Left ventricle myocardium inferior (tissue), 1 donor: ENCODE measurements around the gene INO80B. TPM values are rescaled to one million over a fixed set of nuclear protein-coding genes. Genes with fewer than 3 reads are reported as not detected.

Source experiments
- DNase-seq: peaks from one replicate; pipeline ENCODE4 v3.0.0-alpha.2; 2020
- H3K27ac ChIP-seq: fragments of 200-600 bp; replicated peaks from 2 replicates; pipeline ENCODE4 v1.8.0; 2021
- H3K27me3 ChIP-seq: fragments of 200-600 bp; 2 replicates; pipeline ENCODE4 v1.8.0; 2021; ENCODE audit warnings: low read depth
- H3K36me3 ChIP-seq: fragments of 200-600 bp; 2 replicates; pipeline ENCODE4 v1.8.0; 2021
- H3K4me1 ChIP-seq: fragments of 200-600 bp; 2 replicates; pipeline ENCODE4 v1.8.0; 2021
- H3K4me3 ChIP-seq: fragments of 200-600 bp; 2 replicates; pipeline ENCODE4 v1.8.0; 2021; ENCODE audit warnings: mild to moderate bottlenecking, moderate library complexity
- H3K9me3 ChIP-seq: fragments of 200-600 bp; replicated peaks from 2 replicates; pipeline ENCODE4 v1.8.0; 2021
- intact Hi-C: fragments of 100-400 bp; cut with micrococcal nuclease; formaldehyde crosslinking; loops from one replicate; pipeline ENCODE4 v1.11.0; 2022
- long read RNA-seq: library from polyadenylated mRNA; unstranded; transcript quantifications from one replicate; pipeline ENCODE4 v2.0.0, GENCODE V29; 2021
- total RNA-seq: library from RNA; stranded (reverse); fragmentation: NEBNext Ultra II Directional; extraction: Animal tissue kit (Norgen Biotek cat#: 25700); gene quantifications from one replicate; pipeline ENCODE4 v1.2.1, GENCODE V29; 2021
- TF ChIP-seq, protein P1 (sequence below): fragments of 200-600 bp; IDR thresholded peaks from 2 replicates; pipeline ENCODE4 v1.8.0; 2021; ENCODE audit warnings: antibody characterized with exemption, mild to moderate bottlenecking, borderline replicate concordance
- donor health status: DM: no; HTN: yes; CAD: no; lungs with severe emphysema.

Gene INO80B
- total RNA-seq, result 19.3 TPM
- long read RNA-seq, partial matches to known transcripts, result 0 of 3 reads
- long read RNA-seq, other reads (novel, unspliced or antisense), result 0 of 3 reads

DNA sequence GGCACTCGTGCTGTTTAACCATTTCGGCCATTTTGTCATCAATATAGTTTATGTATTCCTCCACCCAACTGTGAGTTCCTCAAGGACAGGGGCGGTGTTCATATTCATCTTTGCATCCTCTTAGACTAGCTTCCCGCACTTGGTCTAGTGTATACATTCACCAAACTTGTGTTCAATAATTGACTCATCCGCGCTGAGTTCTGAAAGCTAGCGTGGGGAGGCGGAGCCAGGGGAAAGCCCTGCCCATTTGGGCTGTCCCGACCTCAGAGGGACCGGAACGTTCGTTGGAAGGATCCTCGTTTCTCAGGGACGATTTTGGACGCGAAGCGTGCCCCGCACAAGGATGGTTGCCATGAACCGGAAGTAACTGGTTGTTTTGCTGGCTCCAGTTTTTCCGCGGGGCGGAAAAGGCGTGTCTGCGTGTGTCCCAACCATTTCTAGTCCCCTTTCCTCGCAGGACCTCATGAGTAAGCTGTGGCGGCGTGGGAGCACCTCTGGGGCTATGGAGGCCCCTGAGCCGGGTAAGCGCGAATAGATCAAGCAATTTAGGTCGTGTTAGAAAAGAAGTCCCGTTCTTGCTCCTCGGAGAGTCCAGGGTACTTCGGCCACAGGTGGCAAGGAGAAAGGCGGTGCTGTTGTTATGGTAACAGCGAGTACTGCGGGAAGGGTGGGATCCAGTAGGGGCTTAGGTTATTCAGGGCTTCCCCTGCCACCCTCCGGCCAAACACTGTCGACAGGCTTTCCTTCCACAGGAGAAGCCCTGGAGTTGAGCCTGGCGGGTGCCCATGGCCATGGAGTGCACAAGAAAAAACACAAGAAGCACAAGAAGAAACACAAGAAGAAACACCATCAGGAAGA, at the start of gene INO80B:
INO80B (plus strand) TSS at position 434 of the 858 bp plus-strand sequence; CDS start at position 464, 30 bp downstream.
- Histone ChIP-seq H3K4me1 (peaks cover 45% of the 10 kb centered on the region), H3K27ac (peak within 1 kb of the TSS; percentile 85), H3K4me3 (peak within 1 kb of the TSS; percentile 89), H3K36me3 (no peaks in the 10 kb centered on the region), H3K9me3 (no peaks in the 10 kb centered on the region), H3K27me3 (peaks cover 4% of the 10 kb centered on the region)
- DNase-seq, result peak; percentile 94
- intact Hi-C loops, result no loop called here
- TF ChIP-seq, protein P1, sequence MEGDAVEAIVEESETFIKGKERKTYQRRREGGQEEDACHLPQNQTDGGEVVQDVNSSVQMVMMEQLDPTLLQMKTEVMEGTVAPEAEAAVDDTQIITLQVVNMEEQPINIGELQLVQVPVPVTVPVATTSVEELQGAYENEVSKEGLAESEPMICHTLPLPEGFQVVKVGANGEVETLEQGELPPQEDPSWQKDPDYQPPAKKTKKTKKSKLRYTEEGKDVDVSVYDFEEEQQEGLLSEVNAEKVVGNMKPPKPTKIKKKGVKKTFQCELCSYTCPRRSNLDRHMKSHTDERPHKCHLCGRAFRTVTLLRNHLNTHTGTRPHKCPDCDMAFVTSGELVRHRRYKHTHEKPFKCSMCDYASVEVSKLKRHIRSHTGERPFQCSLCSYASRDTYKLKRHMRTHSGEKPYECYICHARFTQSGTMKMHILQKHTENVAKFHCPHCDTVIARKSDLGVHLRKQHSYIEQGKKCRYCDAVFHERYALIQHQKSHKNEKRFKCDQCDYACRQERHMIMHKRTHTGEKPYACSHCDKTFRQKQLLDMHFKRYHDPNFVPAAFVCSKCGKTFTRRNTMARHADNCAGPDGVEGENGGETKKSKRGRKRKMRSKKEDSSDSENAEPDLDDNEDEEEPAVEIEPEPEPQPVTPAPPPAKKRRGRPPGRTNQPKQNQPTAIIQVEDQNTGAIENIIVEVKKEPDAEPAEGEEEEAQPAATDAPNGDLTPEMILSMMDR, result no peak

- H3K9me3 ChIP-seq, result no peaks in the 10 kb centered on the region
- H3K4me1 ChIP-seq, result no peaks in the 10 kb centered on the region
- H3K27ac ChIP-seq, result no peak overlapping the region
- TF ChIP-seq, protein P1, result no peak
- H3K27me3 ChIP-seq, result no peaks in the 10 kb centered on the region
- DNase-seq, result no peak
- intact Hi-C loops, result no loop called here
- H3K36me3 ChIP-seq, result no peaks in the 10 kb centered on the region
- no peak overlapping the region for H3K4me3 ChIP-seq
Measured at GRCh38 chr2:74406035-74406434, 48.9 kb upstream of the INO80B start.

- no peaks in the 10 kb centered on the region for H3K4me1 ChIP-seq
- H3K4me3 ChIP-seq, result no peak overlapping the region
- TF ChIP-seq, protein P1, result no peak
- intact Hi-C loops, result no loop called here
- H3K27ac ChIP-seq, result no peak overlapping the region
- H3K27me3 ChIP-seq, result no peaks in the 10 kb centered on the region
- DNase-seq, result no peak
- H3K36me3 ChIP-seq, result no peaks in the 10 kb centered on the region
- H3K9me3 ChIP-seq, result no peaks in the 10 kb centered on the region
Measured at GRCh38 chr2:74407682-74408081, 47.2 kb upstream of the INO80B start.

- DNase-seq, result no peak
- H3K27me3 ChIP-seq, result no peaks in the 10 kb centered on the region
- H3K27ac ChIP-seq, result no peak overlapping the region
- intact Hi-C loops, result no loop called here
- no peaks in the 10 kb centered on the region for H3K9me3 ChIP-seq
- H3K4me3 ChIP-seq, result no peak overlapping the region
- H3K36me3 ChIP-seq, result no peaks in the 10 kb centered on the region
- TF ChIP-seq, protein P1, result no peak
- peaks cover 25% of the 10 kb centered on the region for H3K4me1 ChIP-seq
Measured at GRCh38 chr2:74413001-74413698, 41.7 kb upstream of the INO80B start.

- no peak for DNase-seq
- intact Hi-C loops, result no loop called here
- Histone ChIP-seq H3K27ac (peak overlapping the region; percentile 78), H3K9me3 (no peaks in the 10 kb centered on the region), H3K27me3 (no peaks in the 10 kb centered on the region), H3K4me1 (peaks cover 35% of the 10 kb centered on the region), H3K36me3 (no peaks in the 10 kb centered on the region), H3K4me3 (peak overlapping the region; percentile 79)
- TF ChIP-seq, protein P1, result no peak
Measured at GRCh38 chr2:74414441-74414840, 40.4 kb upstream of the INO80B start.
